ENCODE data around the gene GSE1.

Gene GSE1

DNA sequence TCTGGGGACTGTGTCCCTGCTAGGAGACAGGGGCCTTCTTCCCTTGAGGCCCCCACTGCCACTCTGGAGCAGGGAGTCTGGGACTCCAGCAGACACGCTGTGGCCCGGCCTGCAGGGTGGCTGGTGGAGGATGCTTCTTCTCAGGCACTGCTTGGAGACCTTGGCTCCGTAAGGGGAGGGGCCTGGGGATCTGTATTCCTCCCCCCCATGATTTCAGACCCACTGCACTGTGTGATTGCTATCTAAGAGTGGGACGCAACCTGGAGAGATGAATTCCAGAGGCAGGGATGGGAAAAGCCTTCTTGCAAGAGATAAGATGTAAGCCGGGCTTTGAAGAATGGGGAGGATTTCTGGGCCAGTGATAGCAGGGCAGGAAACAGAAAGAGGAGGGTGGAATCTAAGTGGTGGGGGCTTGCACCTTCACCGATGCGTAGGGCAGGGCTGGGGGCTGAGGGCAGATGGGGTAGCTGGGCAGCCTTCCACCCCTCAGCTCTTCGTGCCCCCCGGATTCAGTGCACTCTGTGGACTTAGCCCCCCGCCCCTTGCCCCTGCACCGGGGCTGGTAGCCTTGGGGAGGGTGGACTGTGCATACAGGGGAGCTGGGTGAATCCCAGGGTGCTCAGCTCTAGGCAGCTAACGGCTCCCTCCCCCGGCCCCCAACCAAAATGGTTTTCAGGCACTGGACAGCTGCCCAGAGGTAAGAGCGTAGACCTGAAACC is 5.2 kb upstream of the GSE1 start:
- no peak for DNase-seq

DNA sequence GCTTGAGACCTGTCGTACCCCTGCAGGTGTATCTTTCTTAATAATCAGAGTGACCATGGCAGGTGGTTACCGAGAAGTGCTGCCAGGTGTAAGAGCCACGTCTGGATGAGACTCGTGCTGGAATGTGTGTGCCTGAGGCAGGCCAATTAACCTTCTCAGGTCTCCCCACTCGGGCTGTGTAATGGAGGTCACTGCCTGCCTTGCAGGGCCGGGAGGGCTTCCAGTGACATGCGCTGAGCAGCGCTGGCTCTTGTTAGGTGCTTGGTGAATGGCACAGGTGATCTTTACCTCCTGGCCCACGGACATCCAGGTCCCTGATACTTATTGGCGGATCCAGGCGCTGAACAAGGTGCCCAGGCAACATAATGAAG is 4.6 kb upstream of the GSE1 start:
- no peak for DNase-seq

DNA sequence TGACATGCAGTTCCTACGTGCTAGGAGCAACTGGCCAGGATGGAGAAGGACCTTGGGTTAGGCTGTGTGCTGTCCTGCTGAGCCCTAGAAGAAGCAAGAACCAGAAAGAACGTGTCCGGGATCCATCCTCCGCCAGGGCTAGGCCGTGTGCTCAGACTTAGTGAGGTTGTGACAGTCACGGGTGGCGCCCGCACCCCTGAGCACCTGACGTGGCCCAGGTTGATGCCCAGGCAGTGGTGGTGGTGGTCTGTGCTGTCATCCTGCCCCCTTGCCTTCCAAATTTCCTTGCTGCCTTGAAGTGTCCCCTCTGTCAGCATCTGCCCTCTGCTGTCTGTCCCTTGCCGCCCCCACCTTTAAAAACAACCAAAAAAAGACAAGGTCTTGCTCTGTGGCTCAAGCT is 4.2 kb upstream of the GSE1 start:
- DNase-seq, result no peak

DNA sequence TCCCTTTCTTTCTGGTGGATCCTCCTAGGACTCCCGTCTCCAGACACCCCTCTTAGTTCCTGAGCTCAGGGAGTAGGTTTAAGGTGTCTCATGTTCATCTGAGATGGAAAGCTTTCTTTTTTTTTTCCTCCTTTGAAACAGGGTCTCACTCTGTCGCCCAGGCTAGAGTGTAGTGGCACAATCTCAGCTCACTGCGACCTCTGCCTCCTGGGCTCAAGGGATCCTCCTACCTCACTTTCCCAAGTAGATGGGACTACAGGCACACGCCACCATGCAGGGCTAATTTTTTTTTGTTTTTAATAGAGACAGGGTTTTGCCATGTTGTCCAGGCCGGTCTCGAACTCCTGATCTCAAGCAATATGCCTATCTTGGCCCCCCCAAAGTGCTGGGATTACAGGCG is 3.6 kb upstream of the GSE1 start:
- no peak for DNase-seq

DNA sequence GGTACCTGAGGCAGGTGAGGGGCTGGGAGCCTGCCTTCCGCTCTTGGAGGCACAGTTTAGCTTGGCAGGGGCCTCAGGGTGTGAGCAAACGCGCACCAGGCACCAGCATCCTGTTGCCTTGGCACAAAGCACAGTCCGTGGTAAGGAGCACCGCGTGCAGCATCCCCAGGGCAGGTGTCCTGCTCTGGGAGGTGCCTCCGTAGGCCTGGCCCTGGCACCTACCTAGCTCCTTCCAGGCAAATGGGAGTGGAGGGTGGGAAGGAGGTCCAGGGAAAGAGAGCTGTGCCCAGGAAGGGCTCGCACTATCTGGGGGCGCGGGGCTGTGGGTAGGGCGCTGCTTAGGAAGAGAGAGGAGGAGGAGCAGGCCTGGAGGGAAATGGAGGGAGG is 3.1 kb upstream of the GSE1 start:
- no peak for DNase-seq

DNA sequence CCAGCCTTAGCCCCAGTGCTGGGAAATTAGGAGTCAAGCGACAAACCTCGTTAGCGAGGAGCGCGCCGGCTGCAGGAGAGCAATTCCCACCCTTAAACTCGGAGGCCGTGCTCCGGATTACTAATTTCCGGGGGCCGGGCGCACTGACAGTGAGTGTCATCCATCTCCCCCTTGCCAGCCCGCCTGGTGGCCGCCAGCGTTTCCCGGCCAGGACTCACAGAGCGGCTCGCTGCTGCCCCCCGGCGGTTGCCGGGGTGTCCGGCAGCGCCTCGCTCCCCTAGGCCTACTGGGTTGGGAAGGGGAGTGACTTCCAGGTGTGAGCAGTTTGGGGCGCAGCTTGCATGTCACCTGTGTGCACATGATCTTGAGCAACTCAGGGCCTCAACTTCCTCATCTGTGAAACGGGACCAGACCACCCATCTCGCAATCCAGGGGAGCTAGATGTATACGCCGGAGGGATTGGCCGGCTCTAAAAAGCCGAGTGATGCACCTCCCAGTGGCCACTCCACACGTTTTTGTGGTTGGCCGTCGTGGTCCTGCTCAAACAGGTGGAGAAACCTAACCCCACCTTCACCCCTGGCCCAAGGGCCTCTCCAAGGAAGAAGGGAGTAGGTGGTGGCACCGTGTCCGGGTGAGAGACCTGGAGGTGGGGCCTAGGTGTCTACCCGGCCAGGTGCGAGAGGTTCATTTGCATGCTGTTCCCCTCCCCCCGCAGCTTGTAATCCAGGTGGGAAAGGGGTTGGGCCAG is 2.5 kb upstream of the GSE1 start:
- peak; percentile 84 for DNase-seq

DNA sequence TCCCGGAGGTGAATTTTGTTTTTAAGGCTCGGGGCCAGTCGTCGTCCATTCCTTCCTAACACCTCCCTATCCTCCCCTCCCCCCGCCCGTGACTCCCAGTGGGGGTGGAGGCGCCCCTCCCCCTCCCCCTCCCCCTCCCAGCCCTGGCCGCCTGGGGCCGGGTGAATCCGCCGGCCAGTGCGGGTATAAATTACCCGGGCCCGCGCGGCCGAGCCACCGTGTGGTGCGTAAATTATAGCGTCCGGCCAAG is 2.0 kb upstream of the GSE1 start:
- no peak for DNase-seq

DNA sequence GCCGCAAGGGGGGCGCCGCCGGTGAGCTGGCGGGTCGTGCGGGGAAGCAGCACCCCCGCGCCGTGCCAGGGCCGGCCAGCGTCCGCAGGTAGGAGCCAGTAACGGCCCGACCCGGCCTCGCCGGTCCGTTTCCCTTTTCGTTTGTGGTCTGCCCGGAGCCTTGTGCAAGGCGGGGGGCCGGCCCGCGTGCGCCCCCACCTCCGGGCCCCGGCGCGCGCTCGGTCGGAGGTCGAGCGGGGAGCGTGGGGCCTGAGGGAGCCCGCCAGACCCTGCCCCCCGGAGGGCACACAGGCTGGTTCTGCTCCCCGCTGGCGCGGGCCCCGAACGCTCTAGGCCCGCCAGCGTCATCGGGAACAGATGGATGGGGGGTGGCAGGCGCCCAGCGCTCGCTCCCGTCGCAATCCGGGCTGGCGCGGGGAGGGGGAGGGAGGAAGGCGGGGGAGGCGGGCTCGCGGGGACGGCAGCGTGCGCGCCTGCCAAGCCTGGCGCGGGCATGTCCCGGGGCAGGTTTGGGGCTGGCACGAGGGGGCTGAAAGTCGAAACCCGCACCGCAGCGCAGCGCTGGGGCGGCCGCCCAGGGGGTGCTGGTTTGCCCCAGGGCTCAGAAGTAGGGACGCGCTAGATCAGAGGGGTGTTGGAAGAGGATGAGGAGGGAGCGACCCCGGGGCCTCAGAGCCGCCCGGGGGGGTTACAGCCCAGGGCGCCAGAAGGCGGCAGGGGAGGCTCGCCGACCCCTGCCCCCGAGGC is 1.5 kb upstream of the GSE1 start:
- DNase-seq, result peak; percentile 74

DNA sequence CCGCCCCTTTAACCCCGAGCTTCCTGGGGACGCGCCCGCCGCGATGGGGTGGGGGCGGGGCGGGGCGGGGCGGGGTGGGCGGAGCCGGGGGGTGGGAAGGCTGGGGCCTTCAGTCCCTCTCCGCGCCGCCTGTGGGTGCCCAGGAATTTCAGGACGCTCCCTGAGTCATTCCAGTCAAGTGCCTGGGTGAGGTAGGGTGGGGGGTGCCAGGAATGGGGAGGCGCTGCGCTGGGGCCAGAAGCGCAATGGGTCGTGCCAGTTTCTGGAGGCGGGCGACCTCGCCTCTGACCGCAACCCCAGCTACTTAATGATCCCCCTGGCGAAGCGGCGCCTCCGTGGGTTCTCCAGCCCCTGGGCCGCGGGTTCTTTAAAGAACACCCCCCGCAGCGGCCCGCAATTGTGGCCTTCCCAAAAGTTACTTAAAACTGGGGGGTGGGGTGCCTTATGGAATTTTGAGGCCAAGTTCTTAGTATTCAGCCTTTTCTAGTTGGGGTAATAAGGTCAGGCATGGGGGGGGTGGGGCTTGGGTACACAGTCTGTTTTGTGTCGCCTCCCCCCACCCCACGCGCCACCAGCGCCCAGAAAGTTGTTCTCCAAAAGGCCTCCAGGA is 826 bp upstream of the GSE1 start:
- peak; percentile 33 for DNase-seq

DNA sequence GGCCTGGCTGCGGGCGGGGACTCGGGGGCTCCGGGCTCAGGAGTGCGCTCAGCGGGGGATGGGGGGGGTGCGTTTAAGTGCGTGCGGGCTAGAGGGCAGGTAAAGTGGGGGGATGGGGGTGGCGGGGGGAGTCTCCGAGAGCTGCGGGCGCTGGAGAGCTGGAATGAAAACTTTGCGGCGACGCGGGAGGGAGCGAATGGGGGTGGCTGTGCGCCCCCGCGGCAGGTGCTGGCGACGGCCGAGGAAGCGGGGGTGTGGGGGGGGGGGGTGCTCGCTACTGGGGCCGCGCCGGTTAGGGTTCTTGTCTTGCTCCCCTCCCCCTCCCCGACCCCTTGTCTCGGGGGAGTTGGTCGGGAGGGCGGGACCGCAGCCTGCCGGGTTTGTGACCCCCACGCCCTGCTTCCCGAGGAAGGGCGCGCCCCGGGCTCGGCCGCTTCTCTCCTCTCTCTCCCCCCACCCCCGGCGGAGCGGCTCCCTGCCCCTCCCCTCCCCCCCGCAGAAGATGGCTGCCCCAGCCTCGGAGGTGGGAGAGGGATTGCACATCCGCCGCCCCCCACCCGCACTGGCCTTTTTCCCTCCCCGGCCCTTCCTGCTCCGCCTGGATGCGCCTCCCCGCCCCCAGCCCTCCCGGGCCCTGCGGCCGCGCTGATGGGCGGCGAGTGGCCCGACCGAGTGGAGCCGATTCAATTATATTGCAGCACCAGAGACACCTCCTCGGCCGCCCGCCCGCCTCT is 649 bp downstream of the GSE1 start:
- DNase-seq, result peak; percentile 49

DNA sequence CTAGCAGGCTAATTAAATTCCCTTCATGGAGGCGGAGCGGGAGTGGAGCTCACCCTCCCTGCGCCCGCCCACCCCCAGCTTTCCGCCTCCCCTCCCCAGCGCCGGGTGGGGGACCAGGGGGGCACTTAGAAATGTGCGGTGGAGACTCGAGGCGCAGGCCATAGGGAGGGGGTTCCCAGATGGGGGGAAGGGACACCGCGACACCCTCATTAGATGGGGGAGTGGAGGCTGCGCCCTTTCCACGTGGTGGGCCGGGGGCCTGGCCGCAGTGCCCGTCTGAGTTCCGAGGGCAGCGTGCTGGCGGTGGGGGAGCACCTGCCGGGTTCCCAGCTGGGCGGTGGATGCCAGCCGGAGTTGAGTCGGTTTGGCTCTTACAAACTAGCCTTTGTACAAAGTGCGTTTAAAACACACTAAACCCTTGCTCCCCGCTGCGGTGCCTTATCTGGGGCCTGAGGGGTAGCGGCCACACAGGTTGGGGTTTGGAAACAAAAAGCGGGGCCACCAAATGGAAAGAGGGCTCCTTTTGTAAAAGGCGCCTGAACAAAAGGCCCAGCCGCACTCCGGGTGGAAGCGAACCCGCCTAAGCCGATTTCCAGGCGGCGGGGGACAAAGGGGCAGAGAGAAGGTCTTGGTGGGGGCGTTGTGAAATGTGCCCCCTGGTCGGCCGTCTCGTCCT is 1.4 kb downstream of the GSE1 start:
- DNase-seq, result no peak

DNA sequence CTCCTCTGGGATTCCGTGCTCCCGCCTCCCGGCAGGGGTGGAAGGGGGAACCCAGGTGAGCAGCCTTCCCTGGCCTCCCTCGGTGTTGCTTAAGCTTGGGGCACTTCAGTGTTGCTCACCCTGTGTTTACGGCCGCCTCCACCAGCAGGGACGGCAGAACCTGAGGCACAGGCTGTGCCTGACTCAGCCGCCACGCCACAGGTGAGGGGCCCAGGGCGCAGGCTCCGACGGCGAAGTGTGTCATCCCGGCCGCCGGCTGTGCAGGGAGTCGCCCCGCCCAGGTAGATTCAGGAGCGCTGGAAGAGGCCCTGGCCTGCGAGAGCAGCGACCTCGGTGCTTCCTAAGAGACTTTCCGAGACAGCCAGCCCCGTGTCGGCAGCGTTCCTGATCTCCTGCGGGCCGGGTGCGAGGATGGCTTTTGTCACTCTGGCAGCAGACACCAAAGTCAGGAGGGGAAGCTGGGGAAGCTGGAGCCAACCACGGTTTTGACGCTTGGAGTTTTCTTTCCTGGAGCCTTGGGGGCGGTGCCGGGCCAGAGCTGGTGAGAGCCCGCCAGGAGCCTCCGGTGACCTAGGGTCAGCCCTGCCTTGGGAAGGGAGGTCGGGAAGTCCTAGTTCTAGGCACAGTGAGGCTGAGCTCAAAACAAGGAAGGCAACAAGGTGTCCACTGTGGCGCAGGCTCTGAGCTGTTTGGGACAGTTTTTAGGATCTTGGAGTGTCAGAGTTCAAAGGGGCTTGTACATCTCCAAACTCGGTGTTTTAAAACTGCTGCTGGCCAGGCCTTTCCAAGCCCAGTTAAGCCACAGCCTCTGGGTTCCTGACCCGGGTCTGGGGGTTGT is 2.1 kb downstream of the GSE1 start:
- DNase-seq, result no peak

DNA sequence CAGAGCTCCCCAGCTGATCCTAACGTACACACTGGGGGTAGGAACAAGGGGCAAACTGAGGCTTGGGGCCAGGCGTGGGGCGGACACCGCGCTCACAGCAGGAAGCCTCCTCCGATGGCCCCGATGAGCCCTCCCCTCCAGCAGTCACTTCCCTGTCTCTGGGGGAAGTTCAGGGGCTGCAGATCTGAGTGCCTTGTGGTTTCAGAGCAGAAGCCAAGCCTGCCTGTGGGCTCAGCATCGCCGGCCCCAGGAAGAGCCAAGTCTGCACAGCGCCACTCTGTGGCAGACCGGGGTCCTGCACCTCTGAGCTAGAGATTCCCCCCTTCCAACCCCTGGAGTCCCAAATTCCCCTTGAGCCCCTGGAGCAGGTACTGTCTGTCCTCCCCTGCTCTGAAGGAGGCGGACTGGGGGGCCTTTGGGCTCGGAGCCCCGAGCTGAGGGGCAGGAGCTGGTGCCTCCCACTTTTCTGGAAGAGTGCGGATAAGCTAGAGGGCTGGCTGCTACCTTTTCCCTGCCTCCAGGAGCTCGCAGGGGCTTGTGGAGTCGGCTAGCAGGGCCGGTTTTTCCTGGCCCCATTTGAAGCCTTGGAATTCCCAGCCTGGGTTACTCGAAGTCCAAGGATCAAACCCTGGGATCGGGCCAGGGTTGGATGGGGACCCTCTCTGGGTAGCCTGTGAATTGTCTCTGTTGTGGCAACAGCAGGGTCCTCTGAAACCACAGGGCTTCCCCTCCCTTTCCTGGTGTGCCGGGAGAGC is 2.9 kb downstream of the GSE1 start:
- DNase-seq, result no peak

DNA sequence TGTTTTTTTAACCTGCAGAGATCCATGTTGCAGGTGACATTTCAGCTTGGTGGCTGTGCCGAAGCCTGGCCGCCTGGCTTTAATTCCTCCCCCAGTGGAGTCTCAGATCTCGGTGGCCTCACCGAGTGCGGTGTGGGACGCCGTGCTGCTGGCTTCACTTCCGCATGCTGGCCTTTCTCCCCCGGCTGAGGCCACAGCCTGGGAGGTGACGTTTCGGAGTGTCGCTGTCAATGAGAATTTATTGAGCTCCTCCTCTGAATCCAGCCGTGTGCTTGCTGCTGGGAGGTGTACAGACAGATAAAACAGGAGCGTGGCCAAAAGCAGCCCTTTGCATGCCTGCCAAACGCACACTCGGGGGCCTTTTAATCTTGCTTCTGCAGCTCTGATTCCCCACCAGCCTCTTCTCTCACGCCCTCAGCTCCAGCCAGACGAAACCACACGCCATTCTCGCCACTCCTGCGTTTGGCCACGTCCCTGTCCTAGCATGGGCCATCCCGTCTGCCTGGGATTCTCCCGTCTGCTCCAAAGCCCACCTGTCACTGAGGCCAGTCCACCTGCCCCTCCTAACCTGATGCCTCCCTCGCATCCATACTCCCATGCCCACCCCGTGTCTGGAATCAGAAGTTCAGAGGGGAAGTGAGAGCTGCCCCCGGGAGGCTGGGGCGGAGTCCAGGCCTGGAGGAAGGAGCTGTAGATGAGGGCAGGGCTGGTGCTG is 3.6 kb downstream of the GSE1 start:
- DNase-seq, result peak; percentile 78

DNA sequence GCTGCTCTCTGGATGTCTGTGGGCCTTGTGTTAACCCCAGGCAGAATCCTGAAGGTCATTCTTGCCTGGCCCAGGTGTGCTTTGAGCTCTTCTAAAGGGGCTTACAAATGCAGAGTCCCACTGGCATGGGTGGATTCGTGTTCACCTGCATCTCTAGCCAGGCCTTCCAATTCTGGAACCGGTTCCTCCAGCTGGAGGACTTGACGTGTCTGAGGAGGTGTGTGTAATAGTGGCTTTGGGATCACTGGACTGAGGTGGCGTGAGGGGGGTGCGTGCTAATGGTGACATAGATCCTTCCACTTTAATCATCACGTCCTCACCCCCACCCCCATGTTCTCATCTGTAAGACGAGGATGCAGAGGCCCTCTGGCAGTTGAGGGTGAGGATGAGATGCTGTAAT is 4.8 kb downstream of the GSE1 start:
- no peak for DNase-seq

DNA sequence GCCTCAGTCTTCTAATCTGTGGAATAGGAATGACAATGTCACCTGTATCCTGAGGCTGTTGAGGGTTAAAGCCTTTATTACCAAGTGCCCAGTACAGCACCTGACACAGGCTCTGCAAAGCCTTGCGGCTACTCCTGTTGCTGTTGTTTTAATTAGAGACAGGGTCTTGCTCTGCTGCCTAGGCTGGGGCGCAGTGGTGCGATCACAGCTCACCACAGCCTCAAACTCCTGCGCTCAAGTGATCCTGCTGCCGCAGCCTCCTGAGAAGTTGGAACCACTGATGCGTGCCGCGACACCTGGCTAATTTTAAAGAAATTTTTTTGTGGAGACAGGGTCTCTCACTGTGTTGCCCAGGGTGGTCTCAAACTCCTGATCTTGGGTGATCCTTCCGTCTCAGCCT is 5.4 kb downstream of the GSE1 start:
- DNase-seq, result no peak

DNA sequence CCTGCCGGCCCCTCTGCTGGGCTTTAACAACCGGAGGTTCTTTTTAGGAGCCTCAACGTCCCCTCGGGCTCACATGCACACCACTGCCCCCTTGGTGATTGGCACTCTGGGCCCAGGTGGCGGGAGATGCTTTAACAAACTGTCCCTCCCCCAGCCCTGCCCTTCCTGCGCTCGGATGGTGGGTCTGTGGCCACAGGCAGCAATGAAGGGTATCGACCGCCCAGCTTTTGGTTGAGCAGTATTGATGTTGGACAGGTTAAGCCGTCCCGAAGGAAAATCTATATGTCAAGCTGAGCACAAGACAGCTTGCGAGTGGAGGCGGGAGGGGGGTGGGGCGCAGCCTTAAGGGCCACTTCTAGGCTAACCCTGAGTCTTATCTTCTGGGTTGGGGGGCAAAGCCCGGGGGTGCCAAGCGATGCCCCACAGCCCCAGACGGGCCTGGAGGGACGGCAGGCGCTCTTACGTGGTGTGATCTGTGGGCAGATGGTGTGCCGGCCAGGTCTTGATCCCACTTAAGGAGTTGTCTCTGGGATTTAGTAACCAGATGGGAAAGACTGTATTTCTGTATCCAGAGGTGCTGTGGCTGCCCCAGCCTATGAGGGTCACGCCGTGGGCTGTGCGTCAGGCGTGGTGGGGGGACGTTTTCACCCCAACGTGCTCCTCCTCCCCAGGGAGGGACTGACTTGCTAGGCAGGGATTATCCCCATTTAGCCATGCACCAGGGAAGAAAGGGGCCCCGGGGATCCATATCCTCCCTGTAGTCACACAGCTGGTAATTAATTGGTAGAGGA is 6.2 kb downstream of the GSE1 start:
- DNase-seq, result no peak

DNA sequence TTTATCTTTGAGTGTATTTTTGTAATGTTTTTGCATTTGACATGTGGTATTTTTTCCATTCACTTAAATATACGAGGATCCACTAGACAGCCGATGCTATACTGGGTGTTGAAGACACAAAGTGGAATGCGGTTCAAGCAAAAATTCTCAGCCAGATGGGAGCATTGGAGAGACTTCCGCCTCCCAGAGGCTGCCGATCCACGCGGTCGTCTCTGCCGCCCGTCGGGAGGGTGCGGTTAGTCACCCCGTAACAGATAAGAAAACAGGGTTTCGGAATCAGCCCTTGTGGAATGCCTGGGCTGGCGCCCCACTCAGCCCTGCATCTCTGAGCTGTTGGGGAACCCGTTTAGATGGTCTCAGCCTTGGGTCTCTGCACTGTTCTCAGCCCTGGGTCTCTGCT is 7.3 kb downstream of the GSE1 start:
- no peak for DNase-seq

DNA sequence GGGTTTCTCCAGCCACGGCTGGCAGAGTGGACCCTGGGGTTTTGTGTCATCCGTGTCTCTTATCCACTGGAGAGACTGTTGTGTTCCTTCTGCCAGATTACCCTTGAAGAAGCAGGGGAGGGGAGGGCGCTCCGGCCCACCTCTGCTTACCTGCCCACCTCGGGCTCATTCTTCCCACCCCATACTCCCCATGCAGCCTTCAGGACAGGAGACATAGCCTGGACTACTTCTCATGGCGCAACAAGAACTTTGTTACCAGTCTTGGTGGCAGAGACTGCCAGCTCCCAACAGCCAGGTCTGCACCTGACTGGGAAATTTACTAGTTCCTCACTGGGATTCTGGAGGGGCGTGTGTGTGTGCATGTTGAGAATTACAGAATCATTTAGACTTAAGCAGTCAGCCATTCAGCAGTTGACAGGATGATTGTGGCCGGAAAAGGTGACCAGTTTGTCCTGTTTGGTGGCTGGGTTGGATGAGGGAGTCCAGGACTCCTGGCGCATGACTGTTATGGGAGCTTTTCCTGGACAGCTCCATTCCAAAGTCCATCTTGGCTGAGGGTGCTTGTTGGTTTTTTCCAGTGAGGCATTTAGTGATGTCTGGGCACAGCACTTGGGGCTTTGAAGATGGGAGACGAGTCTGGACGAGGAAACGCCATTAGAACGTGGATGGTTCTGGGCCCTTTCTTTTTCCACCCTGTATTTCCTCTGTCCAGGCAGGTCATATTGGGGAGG is 8.7 kb downstream of the GSE1 start:
- no peak for DNase-seq
